HG03108 (cell line): Measurements from ENCODE around the gene ANKS6.
"Not testable (repeated sequence)": the region's sequence is repeated elsewhere in the genome, so short reads cannot be mapped to it uniquely, and the experiment has no call there.

Source experiments
- ATAC-seq: cut with Tn5 transposase; IDR thresholded peaks from one replicate; pipeline ENCODE4 v1.9.1; 2021; ENCODE audit warnings: moderate library complexity; ENCODE audit not compliant: unreplicated experiment

Gene ANKS6

GRCh38 chr9:98707166-98708102 is 88.9 kb downstream of the ANKS6 start:
- no peak for ATAC-seq

GRCh38 chr9:98706651-98707165 is 89.6 kb downstream of the ANKS6 start:
- ATAC-seq = no peak

GRCh38 chr9:98702835-98703380 is 93.4 kb downstream of the ANKS6 start:
- ATAC-seq = no peak

- ATAC-seq = no peak
Observed at GRCh38 chr9:98702340-98702739, 94.0 kb downstream of the ANKS6 start.

GRCh38 chr9:98701576-98701975 is 94.8 kb downstream of the ANKS6 start:
- no peak for ATAC-seq

GRCh38 chr9:98700801-98701200 is 95.6 kb downstream of the ANKS6 start:
- no peak for ATAC-seq

GRCh38 chr9:98698856-98699255 is 97.5 kb downstream of the ANKS6 start:
- ATAC-seq = no peak

- no peak for ATAC-seq
Observed at GRCh38 chr9:98694943-98695342, 101.4 kb downstream of the ANKS6 start.

- no peak for ATAC-seq
Observed at GRCh38 chr9:98692392-98692791, 104.0 kb downstream of the ANKS6 start.

- no peak for ATAC-seq
Observed at GRCh38 chr9:98691890-98692289, 104.5 kb downstream of the ANKS6 start.

GRCh38 chr9:98690686-98691085 is 105.7 kb downstream of the ANKS6 start:
- no peak for ATAC-seq

GRCh38 chr9:98688710-98689495 is 107.5 kb downstream of the ANKS6 start:
- ATAC-seq = no peak

GRCh38 chr9:98687911-98688310 is 108.4 kb downstream of the ANKS6 start:
- no peak for ATAC-seq

- ATAC-seq = no peak
Observed at GRCh38 chr9:98686961-98687855, 109.1 kb downstream of the ANKS6 start.

GRCh38 chr9:98684816-98685215 is 111.5 kb downstream of the ANKS6 start:
- ATAC-seq = not testable (repeated sequence)
